Neuronal stem cell (in vitro differentiated cells): ENCODE measurements around the gene CDCA7L.

Experiments
- DNase-seq: peaks from one replicate; pipeline ENCODE4 v3.0.0-alpha.2; 2013; ENCODE audit warnings: low spot score
- H2AFZ ChIP-seq: one replicate; pipeline ENCODE4 v1.6.1; 2013; ENCODE audit warnings: mild to moderate bottlenecking, low read length, inconsistent platforms
- H2AK5ac ChIP-seq: 2 replicates; pipeline ENCODE4 v1.6.1; 2013; ENCODE audit warnings: low read depth, mild to moderate bottlenecking, inconsistent platforms, low read length, moderate library complexity, mixed read lengths
- H2BK120ac ChIP-seq: 2 replicates; pipeline ENCODE4 v1.6.1; 2013; ENCODE audit warnings: low read depth, mild to moderate bottlenecking, inconsistent platforms, low read length, moderate library complexity, mixed read lengths
- H2BK12ac ChIP-seq: one replicate; pipeline ENCODE4 v1.6.1; 2013; ENCODE audit warnings: low read length, inconsistent platforms
- H2BK15ac ChIP-seq: 2 replicates; pipeline ENCODE4 v1.6.1; 2013; ENCODE audit warnings: mild to moderate bottlenecking, low read length, inconsistent platforms, mixed read lengths
- H2BK5ac ChIP-seq: one replicate; pipeline ENCODE4 v1.6.1; 2013; ENCODE audit warnings: inconsistent platforms, mild to moderate bottlenecking, low read length, moderate library complexity
- H3K14ac ChIP-seq: one replicate; pipeline ENCODE4 v1.6.1; 2013; ENCODE audit warnings: low read length, inconsistent platforms
- H3K18ac ChIP-seq: 2 replicates; pipeline ENCODE4 v1.6.1; 2013; ENCODE audit warnings: low read length, inconsistent platforms
- H3K23ac ChIP-seq: 2 replicates; pipeline ENCODE4 v1.6.1; 2013; ENCODE audit warnings: low read depth, mild to moderate bottlenecking, mixed read lengths, low read length, inconsistent platforms; ENCODE audit not compliant: poor library complexity
- H3K27ac ChIP-seq: replicated peaks from 3 replicates; pipeline ENCODE4 v1.5.1; 2013; ENCODE audit warnings: low read length, inconsistent platforms
- H3K27me3 ChIP-seq, 3 experiments: 2 replicates each; pipeline ENCODE4 v1.6.1; 2013; ENCODE audit warnings: low read length in 3 of 3, mild to moderate bottlenecking in 2 of 3, inconsistent platforms in 1 of 3, low read depth in 1 of 3, mixed read lengths in 1 of 3, moderate library complexity in 1 of 3; ENCODE audit not compliant: control insufficient read depth in 3 of 3, insufficient read depth in 3 of 3
- H3K36me3 ChIP-seq, 2 donors: replicated peaks in 1 of 2; 2 replicates each; pipeline ENCODE4 v1.6.1; 2013; ENCODE audit warnings: low read length in 2 of 2; ENCODE audit not compliant: control insufficient read depth in 2 of 2, insufficient read depth in 2 of 2
- H3K4ac ChIP-seq: 2 replicates; pipeline ENCODE4 v1.6.1; 2013; ENCODE audit warnings: inconsistent platforms, mild to moderate bottlenecking, low read length, moderate library complexity
- H3K4me1 ChIP-seq, 2 donors: 1 replicate in 1 of 2; 2 replicates in 1 of 2; pipeline ENCODE4 v1.6.1; 2013; ENCODE audit warnings: low read length in 2 of 2, low read depth in 1 of 2; ENCODE audit not compliant: control insufficient read depth in 2 of 2, insufficient read depth in 1 of 2
- H3K4me2 ChIP-seq: one replicate; pipeline ENCODE4 v1.6.1; 2013; ENCODE audit warnings: mild to moderate bottlenecking, low read length, inconsistent platforms; ENCODE audit not compliant: insufficient read depth, poor library complexity, severe bottlenecking
- H3K4me3 ChIP-seq, 2 donors: 2 replicates each; pipeline ENCODE4 v1.5.1; 2013; ENCODE audit warnings: low read length in 2 of 2, mild to moderate bottlenecking in 2 of 2, inconsistent platforms in 1 of 2, moderate library complexity in 1 of 2
- H3K79me1 ChIP-seq: one replicate; pipeline ENCODE4 v1.6.1; 2013; ENCODE audit warnings: low read depth, mild to moderate bottlenecking, inconsistent platforms, low read length, moderate library complexity
- H3K9ac ChIP-seq: one replicate; pipeline ENCODE4 v1.6.1; 2013; ENCODE audit warnings: mild to moderate bottlenecking, low read depth, low read length, inconsistent platforms; ENCODE audit not compliant: poor library complexity
- H3K9me3 ChIP-seq, 2 donors: replicated peaks in 1 of 2; 2 replicates each; pipeline versions ENCODE3 to v1.6.1; 2013; ENCODE audit warnings: low read length in 2 of 2, mild to moderate bottlenecking in 2 of 2, inconsistent platforms in 1 of 2, low read depth in 1 of 2, mixed read lengths in 1 of 2, moderate library complexity in 1 of 2; ENCODE audit not compliant: control insufficient read depth in 2 of 2, insufficient read depth in 1 of 2
- H4K8ac ChIP-seq: one replicate; pipeline ENCODE4 v1.6.1; 2013; ENCODE audit warnings: low read depth, mild to moderate bottlenecking, inconsistent platforms, low read length, moderate library complexity
- H4K91ac ChIP-seq: one replicate; pipeline ENCODE4 v1.6.1; 2013; ENCODE audit warnings: low read length, low read depth, mild to moderate bottlenecking, inconsistent platforms; ENCODE audit not compliant: poor library complexity
- WGBS, 2 donors: extraction: QIAGEN DNeasy Blood & Tissue Kit; methylation state at CpG; one replicate each; pipeline ENCODE4 v1.1.7; 2013; ENCODE audit warnings: missing lambda C conversion rate in 2 of 2, mixed read lengths in 1 of 2; ENCODE audit not compliant: insufficient read length in 2 of 2, insufficient replicate concordance in 1 of 2; ENCODE audit errors: extremely low coverage in 2 of 2; 5-methylcytosine and 5-hydroxymethylcytosine counted together

CDCA7L gene

GRCh38 chr7:21916629-21917028 is 29.1 kb downstream of the CDCA7L start:
- WGBS, 2 donors, result no CpG with 5 or more reads among the region's 5 CpGs
- Histone ChIP-seq H2BK5ac (no peak overlapping the region), H3K23ac (no peak overlapping the region), H2BK12ac (no peak overlapping the region), H3K4me1 (peaks cover 7 to 16% of the 10 kb centered on the region in 2 donors), H3K4me3 (no peak overlapping the region), H4K8ac (no peak overlapping the region), H3K79me1 (no peaks in the 10 kb centered on the region), H3K18ac (no peak overlapping the region), H2AK5ac (no peak overlapping the region), H3K14ac (no peak overlapping the region), H2BK15ac (no peak overlapping the region), H3K27me3 (no peaks in the 10 kb centered on the region), H3K4ac (no peak overlapping the region), H2AFZ (no peak overlapping the region), H3K9ac (no peak overlapping the region), H3K27ac (no peak overlapping the region), H4K91ac (no peak overlapping the region), H3K4me2 (no peak overlapping the region), H3K9me3 (no peaks in the 10 kb centered on the region), H3K36me3 (peaks cover 3 to 28% of the 10 kb centered on the region in 2 donors), H2BK120ac (no peak overlapping the region)
- no peak for DNase-seq

- Histone ChIP-seq H4K91ac (no peak overlapping the region), H3K4me3 (no peak overlapping the region), H2BK12ac (no peak overlapping the region), H3K23ac (no peak overlapping the region), H2AK5ac (no peak overlapping the region), H2AFZ (no peak overlapping the region), H2BK5ac (no peak overlapping the region), H3K4me2 (no peak overlapping the region), H3K36me3 (peaks cover 3 to 33% of the 10 kb centered on the region in 2 donors), H3K27ac (no peak overlapping the region), H3K9ac (no peak overlapping the region), H3K27me3 (no peaks in the 10 kb centered on the region), H3K79me1 (no peaks in the 10 kb centered on the region), H3K9me3 (no peaks in the 10 kb centered on the region), H4K8ac (no peak overlapping the region), H2BK15ac (no peak overlapping the region), H2BK120ac (no peak overlapping the region), H3K18ac (no peak overlapping the region), H3K4me1 (peaks cover 7 to 14% of the 10 kb centered on the region in 2 donors), H3K14ac (no peak overlapping the region), H3K4ac (no peak overlapping the region)
- DNase-seq, result no peak
- WGBS, 2 donors, result no CpG with 5 or more reads among the region's 7 CpGs
These were observed 29.5 kb downstream of the CDCA7L start for GRCh38 chr7:21916176-21916575.

DNA sequence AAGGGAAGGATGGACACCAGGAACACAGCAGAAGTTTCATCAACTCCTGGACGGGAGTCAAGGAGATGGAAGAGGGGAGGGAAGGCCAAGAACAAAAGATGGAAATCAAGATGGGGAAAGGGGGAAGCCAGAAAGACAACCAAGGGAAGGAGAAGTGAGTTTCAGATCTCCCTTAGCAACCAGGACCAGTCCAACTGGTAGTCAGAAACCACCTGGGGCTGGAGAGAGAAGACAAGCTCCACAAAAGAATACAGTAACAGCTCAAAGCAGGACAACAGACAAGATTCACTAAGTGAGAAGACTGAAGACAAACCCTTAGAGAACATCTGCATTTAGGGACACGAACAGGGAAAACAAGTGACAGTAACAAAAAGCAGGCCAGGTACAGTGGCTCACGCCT is 30.6 kb downstream of the CDCA7L start:
- H3K36me3 ChIP-seq, result peaks cover 3 to 37% of the 10 kb centered on the region in 2 donors

GRCh38 chr7:21914671-21915070 is 31.0 kb downstream of the CDCA7L start:
- H3K9ac ChIP-seq, result no peak overlapping the region
- H2BK12ac ChIP-seq, result no peak overlapping the region
- H3K14ac ChIP-seq, result no peak overlapping the region
- H2BK120ac ChIP-seq, result no peak overlapping the region
- WGBS, 2 donors, result no CpG with 5 or more reads among the region's 5 CpGs
- H3K9me3 ChIP-seq, result no peaks in the 10 kb centered on the region
- H3K23ac ChIP-seq, result no peak overlapping the region
- no peak overlapping the region for H3K27ac ChIP-seq
- no peak overlapping the region for H4K91ac ChIP-seq
- DNase-seq, result no peak
- H2AFZ ChIP-seq, result no peak overlapping the region
- H3K79me1 ChIP-seq, result no peaks in the 10 kb centered on the region
- no peak overlapping the region for H3K18ac ChIP-seq
- no peaks in the 10 kb centered on the region for H3K27me3 ChIP-seq
- H2AK5ac ChIP-seq, result no peak overlapping the region
- no peak overlapping the region for H2BK5ac ChIP-seq
- no peak overlapping the region for H2BK15ac ChIP-seq
- H3K4ac ChIP-seq, result no peak overlapping the region
- peaks cover 0 to 7% of the 10 kb centered on the region in 2 donors for H3K4me1 ChIP-seq
- peaks cover 3 to 37% of the 10 kb centered on the region in 2 donors for H3K36me3 ChIP-seq
- no peak overlapping the region for H3K4me3 ChIP-seq
- no peak overlapping the region for H4K8ac ChIP-seq
- no peak overlapping the region for H3K4me2 ChIP-seq

More for the DNA sequence above, 30.6 kb downstream of the CDCA7L start:
- no peak overlapping the region for H2BK120ac ChIP-seq
- no peak overlapping the region for H3K18ac ChIP-seq
- no peak overlapping the region for H3K27ac ChIP-seq
- WGBS, 2 donors, result no CpG with 5 or more reads among the region's 3 CpGs
- H4K8ac ChIP-seq, result no peak overlapping the region
- no peak overlapping the region for H3K9ac ChIP-seq
- no peak overlapping the region for H2BK15ac ChIP-seq
- H3K4me3 ChIP-seq, result no peak overlapping the region
- no peak overlapping the region for H2BK12ac ChIP-seq
- DNase-seq, result no peak
- no peaks in the 10 kb centered on the region for H3K9me3 ChIP-seq
- no peak overlapping the region for H2AFZ ChIP-seq
- H3K14ac ChIP-seq, result no peak overlapping the region
- no peak overlapping the region for H4K91ac ChIP-seq
- H3K79me1 ChIP-seq, result no peaks in the 10 kb centered on the region
- H2BK5ac ChIP-seq, result no peak overlapping the region
- H3K23ac ChIP-seq, result no peak overlapping the region
- no peaks in the 10 kb centered on the region for H3K27me3 ChIP-seq
- H2AK5ac ChIP-seq, result no peak overlapping the region
- no peak overlapping the region for H3K4ac ChIP-seq
- no peak overlapping the region for H3K4me2 ChIP-seq
- peaks cover 0 to 9% of the 10 kb centered on the region in 2 donors for H3K4me1 ChIP-seq
